Neural cell (in vitro differentiated cells): Measurements from ENCODE around the gene ATF6. TPM values are rescaled to one million over a fixed set of nuclear protein-coding genes. Genes with fewer than 3 reads are reported as not detected.

Experiments used
- H2AFZ ChIP-seq: fragments of 200-600, 300-800 bp; sonication (generic), shearing (Covaris generic); 2 replicates; pipeline ENCODE4 v1.6.0; 2014; ENCODE audit warnings: low read depth, mild to moderate bottlenecking, antibody characterized with exemption, low read length, moderate library complexity
- H3F3A ChIP-seq: fragments of 200-600 bp; shearing (Covaris generic); 2 replicates; pipeline ENCODE4 v1.6.1; 2016; ENCODE audit warnings: mild to moderate bottlenecking, moderate library complexity, mixed read lengths, antibody characterized with exemption, low read length; ENCODE audit not compliant: insufficient read depth, poor library complexity, severe bottlenecking
- H3K27ac ChIP-seq: fragments of 200-600, 300-800 bp; sonication (generic), shearing (Covaris generic); 2 replicates; pipeline ENCODE4 v1.5.1; 2014; ENCODE audit warnings: mild to moderate bottlenecking, low read length, moderate library complexity
- H3K27me3 ChIP-seq: fragments of 300-800, 200-600 bp; sonication (generic), shearing (Covaris generic); 2 replicates; pipeline ENCODE4 v1.6.0; 2014; ENCODE audit warnings: mild to moderate bottlenecking, low read depth, low read length, moderate library complexity; ENCODE audit not compliant: insufficient read depth
- H3K36me3 ChIP-seq: fragments of 300-800, 200-600 bp; sonication (generic), shearing (Covaris generic); 2 replicates; pipeline ENCODE4 v1.5.1; 2014; ENCODE audit warnings: mild to moderate bottlenecking, antibody characterized with exemption, low read length, moderate library complexity; ENCODE audit not compliant: insufficient read depth
- H3K4me2 ChIP-seq: fragments of 300-800, 200-600 bp; sonication (generic), shearing (Covaris generic); 2 replicates; pipeline ENCODE4 v1.6.0; 2014; ENCODE audit warnings: mild to moderate bottlenecking, low read length
- H3K4me3 ChIP-seq: fragments of 300-800, 200-600 bp; sonication (generic), shearing (Covaris generic); 2 replicates; pipeline ENCODE4 v1.5.1; 2014; ENCODE audit warnings: mild to moderate bottlenecking, low read length, moderate library complexity
- H3K79me2 ChIP-seq: fragments of 200-600 bp; shearing (Covaris generic); replicated peaks from 2 replicates; pipeline ENCODE4 v1.6.0; 2014; ENCODE audit warnings: mild to moderate bottlenecking, low read length, moderate library complexity; ENCODE audit not compliant: insufficient read depth
- H3K9ac ChIP-seq: fragments of 300-800, 200-600 bp; sonication (generic), shearing (Covaris generic); 2 replicates; pipeline ENCODE4 v1.6.1; 2016; ENCODE audit warnings: mild to moderate bottlenecking, low read length, mixed read lengths
- H3K9me2 ChIP-seq: fragments of 200-600 bp; shearing (Covaris generic); 2 replicates; pipeline ENCODE4 v1.6.1; 2016; ENCODE audit warnings: mild to moderate bottlenecking, low read length, mixed read lengths; ENCODE audit not compliant: insufficient read depth
- H3K9me3 ChIP-seq: fragments of 200-600, 300-800 bp; sonication (generic), shearing (Covaris generic); 2 replicates; pipeline ENCODE4 v1.6.1; 2016; ENCODE audit warnings: mild to moderate bottlenecking, mixed run types, low read length, moderate library complexity, mixed read lengths
- H4K20me1 ChIP-seq: fragments of 200-600 bp; shearing (Covaris generic); 2 replicates; pipeline ENCODE4 v1.6.1; 2016; ENCODE audit warnings: mild to moderate bottlenecking, mixed run types; ENCODE audit not compliant: insufficient read depth
- EP300 ChIP-seq: fragments of 450-650 bp; conservative IDR thresholded peaks from 2 replicates; pipeline ENCODE4 v1.6.1; 2014; ENCODE audit warnings: antibody characterized with exemption, mild to moderate bottlenecking, moderate library complexity; ENCODE audit not compliant: poor library complexity, severe bottlenecking
- EZH2 ChIP-seq: fragments of 200-600, 300-800 bp; shearing (Covaris generic), sonication (generic); IDR thresholded peaks from 2 replicates; pipeline ENCODE4 v1.6.1; 2014; ENCODE audit warnings: antibody characterized with exemption, low read length, borderline replicate concordance, mild to moderate bottlenecking; ENCODE audit not compliant: insufficient read depth, poor library complexity, severe bottlenecking
- MXI1 ChIP-seq: fragments of 450-650 bp; conservative IDR thresholded peaks from 2 replicates; pipeline ENCODE4 v1.6.1; 2014; ENCODE audit warnings: antibody characterized with exemption, mild to moderate bottlenecking; ENCODE audit not compliant: poor library complexity, severe bottlenecking
- POLR2AphosphoS5 ChIP-seq: IDR thresholded peaks from 2 replicates; pipeline ENCODE4 v1.6.1; 2012
- RAD21 ChIP-seq: fragments of 450-650 bp; conservative IDR thresholded peaks from 2 replicates; pipeline ENCODE4 v1.6.1; 2014; ENCODE audit warnings: antibody characterized with exemption, mild to moderate bottlenecking, moderate library complexity
- SMC3 ChIP-seq: fragments of 450-650 bp; conservative IDR thresholded peaks from 2 replicates; pipeline ENCODE4 v1.6.1; 2014; ENCODE audit warnings: antibody characterized with exemption, mild to moderate bottlenecking, moderate library complexity; ENCODE audit not compliant: poor library complexity
- TAF1 ChIP-seq: IDR thresholded peaks from 2 replicates; pipeline ENCODE4 v1.6.1; 2012; ENCODE audit warnings: low read depth
- polyA plus RNA-seq: library from polyadenylated mRNA; depleted of rRNA; stranded (reverse); fragments of >200 nt; gene quantifications from 2 replicates; pipeline ENCODE4 v1.2.3, GENCODE V29; 2014
- TF ChIP-seq, protein P1 (sequence below): fragments of 450-650 bp; IDR thresholded peaks from 2 replicates; pipeline ENCODE4 v1.5.1; 2014; ENCODE audit warnings: antibody characterized with exemption, mild to moderate bottlenecking, moderate library complexity; ENCODE audit not compliant: poor library complexity, severe bottlenecking
- TF ChIP-seq, protein P2 (sequence below): IDR thresholded peaks from 2 replicates; pipeline ENCODE4 v1.6.1; 2012; ENCODE audit warnings: borderline replicate concordance

Gene ATF6
- polyA plus RNA-seq, 1 donor from 2014 or later: 16.6 TPM

DNA sequence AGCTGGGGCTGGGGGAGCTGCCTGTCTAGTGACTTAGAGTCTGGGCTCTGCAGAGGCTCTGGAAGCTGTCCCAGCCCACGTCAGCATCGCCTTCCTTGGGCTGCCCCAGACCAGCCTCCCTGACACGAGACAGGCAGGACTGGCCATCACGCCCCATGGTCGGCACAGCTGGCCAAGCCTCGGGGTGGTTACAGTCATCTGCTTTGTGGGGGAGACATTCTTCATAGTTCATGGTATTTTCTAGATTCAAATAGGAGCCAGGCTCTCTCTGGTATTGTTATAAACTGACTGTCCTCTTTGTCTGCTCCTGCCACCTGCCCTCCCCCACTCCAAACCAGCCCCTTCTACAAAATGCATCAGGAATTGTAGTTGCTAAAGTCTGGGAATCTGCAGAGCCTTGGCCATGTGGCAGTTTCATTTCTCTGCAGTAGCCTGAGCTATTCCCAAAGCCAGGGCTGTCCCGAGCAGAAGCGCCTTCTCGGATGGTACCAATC, 228.1 kb downstream of the ATF6 start:
- Histone ChIP-seq H3K36me3 (no peaks in the 10 kb centered on the region), H3K9me3 (no peaks in the 10 kb centered on the region), H3K4me3 (no peak overlapping the region), H3K79me2 (no peaks in the 10 kb centered on the region), H3K4me2 (no peak overlapping the region), H3K27ac (no peak overlapping the region), H3K9me2 (no peaks in the 10 kb centered on the region), H3K9ac (no peak overlapping the region), H2AFZ (no peak overlapping the region), H4K20me1 (no peaks in the 10 kb centered on the region), H3K27me3 (no peaks in the 10 kb centered on the region), H3F3A (no peaks in the 10 kb centered on the region)
- TF ChIP-seq SMC3 (no peak), TAF1 (no peak), RAD21 (no peak), POLR2AphosphoS5 (no peak), MXI1 (no peak), EP300 (no peak), EZH2 (no peak)
- TF ChIP-seq, protein P1, sequence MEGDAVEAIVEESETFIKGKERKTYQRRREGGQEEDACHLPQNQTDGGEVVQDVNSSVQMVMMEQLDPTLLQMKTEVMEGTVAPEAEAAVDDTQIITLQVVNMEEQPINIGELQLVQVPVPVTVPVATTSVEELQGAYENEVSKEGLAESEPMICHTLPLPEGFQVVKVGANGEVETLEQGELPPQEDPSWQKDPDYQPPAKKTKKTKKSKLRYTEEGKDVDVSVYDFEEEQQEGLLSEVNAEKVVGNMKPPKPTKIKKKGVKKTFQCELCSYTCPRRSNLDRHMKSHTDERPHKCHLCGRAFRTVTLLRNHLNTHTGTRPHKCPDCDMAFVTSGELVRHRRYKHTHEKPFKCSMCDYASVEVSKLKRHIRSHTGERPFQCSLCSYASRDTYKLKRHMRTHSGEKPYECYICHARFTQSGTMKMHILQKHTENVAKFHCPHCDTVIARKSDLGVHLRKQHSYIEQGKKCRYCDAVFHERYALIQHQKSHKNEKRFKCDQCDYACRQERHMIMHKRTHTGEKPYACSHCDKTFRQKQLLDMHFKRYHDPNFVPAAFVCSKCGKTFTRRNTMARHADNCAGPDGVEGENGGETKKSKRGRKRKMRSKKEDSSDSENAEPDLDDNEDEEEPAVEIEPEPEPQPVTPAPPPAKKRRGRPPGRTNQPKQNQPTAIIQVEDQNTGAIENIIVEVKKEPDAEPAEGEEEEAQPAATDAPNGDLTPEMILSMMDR: no peak
- TF ChIP-seq, protein P2, sequence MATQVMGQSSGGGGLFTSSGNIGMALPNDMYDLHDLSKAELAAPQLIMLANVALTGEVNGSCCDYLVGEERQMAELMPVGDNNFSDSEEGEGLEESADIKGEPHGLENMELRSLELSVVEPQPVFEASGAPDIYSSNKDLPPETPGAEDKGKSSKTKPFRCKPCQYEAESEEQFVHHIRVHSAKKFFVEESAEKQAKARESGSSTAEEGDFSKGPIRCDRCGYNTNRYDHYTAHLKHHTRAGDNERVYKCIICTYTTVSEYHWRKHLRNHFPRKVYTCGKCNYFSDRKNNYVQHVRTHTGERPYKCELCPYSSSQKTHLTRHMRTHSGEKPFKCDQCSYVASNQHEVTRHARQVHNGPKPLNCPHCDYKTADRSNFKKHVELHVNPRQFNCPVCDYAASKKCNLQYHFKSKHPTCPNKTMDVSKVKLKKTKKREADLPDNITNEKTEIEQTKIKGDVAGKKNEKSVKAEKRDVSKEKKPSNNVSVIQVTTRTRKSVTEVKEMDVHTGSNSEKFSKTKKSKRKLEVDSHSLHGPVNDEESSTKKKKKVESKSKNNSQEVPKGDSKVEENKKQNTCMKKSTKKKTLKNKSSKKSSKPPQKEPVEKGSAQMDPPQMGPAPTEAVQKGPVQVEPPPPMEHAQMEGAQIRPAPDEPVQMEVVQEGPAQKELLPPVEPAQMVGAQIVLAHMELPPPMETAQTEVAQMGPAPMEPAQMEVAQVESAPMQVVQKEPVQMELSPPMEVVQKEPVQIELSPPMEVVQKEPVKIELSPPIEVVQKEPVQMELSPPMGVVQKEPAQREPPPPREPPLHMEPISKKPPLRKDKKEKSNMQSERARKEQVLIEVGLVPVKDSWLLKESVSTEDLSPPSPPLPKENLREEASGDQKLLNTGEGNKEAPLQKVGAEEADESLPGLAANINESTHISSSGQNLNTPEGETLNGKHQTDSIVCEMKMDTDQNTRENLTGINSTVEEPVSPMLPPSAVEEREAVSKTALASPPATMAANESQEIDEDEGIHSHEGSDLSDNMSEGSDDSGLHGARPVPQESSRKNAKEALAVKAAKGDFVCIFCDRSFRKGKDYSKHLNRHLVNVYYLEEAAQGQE: no peak

- no peak for TF ChIP-seq EZH2
- TF ChIP-seq, protein P2: no peak
- Histone ChIP-seq H3F3A (no peaks in the 10 kb centered on the region), H3K9me2 (no peaks in the 10 kb centered on the region), H3K36me3 (no peaks in the 10 kb centered on the region), H3K4me3 (no peak overlapping the region), H3K9me3 (no peaks in the 10 kb centered on the region), H3K27ac (no peak overlapping the region), H3K79me2 (no peaks in the 10 kb centered on the region), H3K4me2 (no peak overlapping the region), H4K20me1 (no peaks in the 10 kb centered on the region), H3K27me3 (no peaks in the 10 kb centered on the region), H2AFZ (no peak overlapping the region), H3K9ac (no peak overlapping the region)
Measured at GRCh38 chr1:161997152-161997551, 231.0 kb downstream of the ATF6 start.
